NCI-H460 (cell line): Measurements from ENCODE around the gene WIZ. TPM values are rescaled to one million over a fixed set of nuclear protein-coding genes. Genes with fewer than 3 reads are reported as not detected.
"Not testable (repeated sequence)": the region's sequence is repeated elsewhere in the genome, so short reads cannot be mapped to it uniquely, and the experiment has no call there.

Experiments
- DNase-seq: peaks from one replicate; pipeline ENCODE4 v3.0.0-alpha.2; 2016; ENCODE audit warnings: low read depth; ENCODE audit errors: extremely low read depth
- polyA plus RNA-seq: library from polyadenylated mRNA; depleted of rRNA; stranded (reverse); fragments of >200 nt; gene quantifications from 2 replicates; pipeline ENCODE4 v1.2.3, GENCODE V29; 2014; cell fraction: nucleus; rRNA removed
- total RNA-seq: library from RNA; depleted of rRNA; stranded (reverse); fragments of >200 nt; shearing (Covaris generic); gene quantifications from 2 replicates; pipeline ENCODE4 v1.2.3, GENCODE V29; 2014; rRNA removed

WIZ gene, protein sequence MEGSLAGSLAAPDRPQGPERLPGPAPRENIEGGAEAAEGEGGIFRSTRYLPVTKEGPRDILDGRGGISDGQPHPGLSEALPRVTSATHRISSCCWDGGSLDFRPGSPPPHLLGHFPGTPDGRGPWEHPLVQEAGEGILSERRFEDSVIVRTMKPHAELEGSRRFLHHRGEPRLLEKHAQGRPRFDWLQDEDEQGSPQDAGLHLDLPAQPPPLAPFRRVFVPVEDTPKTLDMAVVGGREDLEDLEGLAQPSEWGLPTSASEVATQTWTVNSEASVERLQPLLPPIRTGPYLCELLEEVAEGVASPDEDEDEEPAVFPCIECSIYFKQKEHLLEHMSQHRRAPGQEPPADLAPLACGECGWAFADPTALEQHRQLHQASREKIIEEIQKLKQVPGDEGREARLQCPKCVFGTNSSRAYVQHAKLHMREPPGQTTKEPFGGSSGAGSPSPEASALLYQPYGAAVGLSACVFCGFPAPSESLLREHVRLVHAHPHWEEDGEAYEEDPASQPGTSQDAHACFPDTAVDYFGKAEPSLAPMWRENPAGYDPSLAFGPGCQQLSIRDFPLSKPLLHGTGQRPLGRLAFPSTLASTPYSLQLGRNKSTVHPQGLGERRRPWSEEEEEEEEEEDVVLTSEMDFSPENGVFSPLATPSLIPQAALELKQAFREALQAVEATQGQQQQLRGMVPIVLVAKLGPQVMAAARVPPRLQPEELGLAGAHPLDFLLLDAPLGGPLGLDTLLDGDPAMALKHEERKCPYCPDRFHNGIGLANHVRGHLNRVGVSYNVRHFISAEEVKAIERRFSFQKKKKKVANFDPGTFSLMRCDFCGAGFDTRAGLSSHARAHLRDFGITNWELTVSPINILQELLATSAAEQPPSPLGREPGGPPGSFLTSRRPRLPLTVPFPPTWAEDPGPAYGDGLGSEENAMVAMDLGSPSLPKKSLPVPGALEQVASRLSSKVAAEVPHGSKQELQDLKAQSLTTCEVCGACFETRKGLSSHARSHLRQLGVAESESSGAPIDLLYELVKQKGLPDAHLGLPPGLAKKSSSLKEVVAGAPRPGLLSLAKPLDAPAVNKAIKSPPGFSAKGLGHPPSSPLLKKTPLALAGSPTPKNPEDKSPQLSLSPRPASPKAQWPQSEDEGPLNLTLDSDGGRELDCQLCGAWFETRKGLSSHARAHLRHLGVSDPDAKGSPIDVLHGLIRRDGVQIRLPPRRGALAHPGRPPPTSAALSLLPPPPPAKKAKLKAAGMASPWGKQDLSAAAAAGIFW (N-terminal part only)
- total RNA-seq: 9.3 and 10.0 TPM in 2 replicates
- 8.9 and 12.2 TPM in 2 replicates for polyA plus RNA-seq

DNA sequence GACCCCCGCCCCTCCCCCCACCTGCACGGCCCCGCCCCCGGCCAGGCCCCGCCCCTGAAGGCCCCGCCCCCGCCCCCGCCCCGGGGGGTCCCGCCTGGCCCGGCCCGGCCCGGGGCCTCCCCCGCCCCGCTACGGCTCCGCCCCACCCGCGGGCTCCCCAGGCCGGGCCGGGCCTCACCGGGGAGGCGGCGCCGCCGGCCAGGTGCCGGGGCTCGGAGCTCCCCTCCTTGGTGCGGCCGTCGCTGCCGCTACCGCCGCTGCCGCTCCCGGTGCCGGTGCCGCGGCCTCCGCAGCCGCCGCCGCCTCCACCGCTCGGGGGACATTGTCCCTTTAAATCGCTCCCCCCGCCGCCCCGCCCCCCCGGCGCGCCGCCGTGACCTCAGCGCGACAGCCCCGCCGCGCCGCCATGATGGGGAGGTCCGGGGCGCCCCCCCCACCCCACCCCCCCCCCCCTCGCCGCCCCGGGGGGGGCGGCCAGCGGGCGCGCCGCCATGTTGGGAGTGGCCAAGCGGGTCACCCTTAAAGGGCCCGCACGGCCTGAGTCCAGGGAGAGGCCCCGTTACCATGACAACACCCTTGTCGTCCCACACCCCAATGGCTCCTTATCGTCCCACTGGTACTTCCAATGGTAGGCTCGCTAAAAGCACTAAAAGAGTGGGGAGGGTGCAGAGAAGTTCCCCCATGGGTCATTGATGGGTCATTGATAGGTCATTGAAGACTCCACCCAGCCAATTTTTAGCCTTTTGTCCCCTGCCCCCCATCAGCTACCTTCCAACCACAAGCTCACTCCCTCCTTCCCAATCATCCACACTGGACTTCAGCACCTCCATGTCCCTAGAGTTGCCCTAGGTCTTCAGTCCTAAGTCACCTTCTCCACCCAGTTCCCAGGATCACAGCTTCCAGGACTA is at the start of gene WIZ:
Gene WIZ (minus strand): TSS at position 337 of the 908 bp plus-strand sequence. CDS start 1,649 bp downstream, outside the sequence.
- peak; percentile 57 for DNase-seq

DNA sequence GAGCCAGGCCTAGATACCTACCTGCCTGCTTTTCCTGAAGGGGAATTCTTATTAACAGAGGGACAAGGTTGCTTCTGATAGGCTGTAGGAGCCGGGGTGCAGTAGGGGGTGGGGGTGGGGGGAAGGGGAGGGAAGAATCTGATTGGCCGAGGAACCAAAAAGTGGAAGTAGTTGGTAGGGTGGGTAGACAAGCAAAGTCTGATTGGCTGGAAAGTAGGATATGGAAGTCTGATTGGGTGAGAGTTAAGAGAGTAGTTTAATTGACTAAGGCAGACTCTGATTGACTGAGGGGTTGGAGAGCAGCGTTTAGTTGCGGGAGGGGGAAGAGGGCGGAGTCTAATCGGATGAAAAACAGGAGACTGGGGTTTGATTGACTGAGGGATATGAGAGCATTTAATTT is 49.2 kb upstream of the WIZ start:
- no peak for DNase-seq

DNA sequence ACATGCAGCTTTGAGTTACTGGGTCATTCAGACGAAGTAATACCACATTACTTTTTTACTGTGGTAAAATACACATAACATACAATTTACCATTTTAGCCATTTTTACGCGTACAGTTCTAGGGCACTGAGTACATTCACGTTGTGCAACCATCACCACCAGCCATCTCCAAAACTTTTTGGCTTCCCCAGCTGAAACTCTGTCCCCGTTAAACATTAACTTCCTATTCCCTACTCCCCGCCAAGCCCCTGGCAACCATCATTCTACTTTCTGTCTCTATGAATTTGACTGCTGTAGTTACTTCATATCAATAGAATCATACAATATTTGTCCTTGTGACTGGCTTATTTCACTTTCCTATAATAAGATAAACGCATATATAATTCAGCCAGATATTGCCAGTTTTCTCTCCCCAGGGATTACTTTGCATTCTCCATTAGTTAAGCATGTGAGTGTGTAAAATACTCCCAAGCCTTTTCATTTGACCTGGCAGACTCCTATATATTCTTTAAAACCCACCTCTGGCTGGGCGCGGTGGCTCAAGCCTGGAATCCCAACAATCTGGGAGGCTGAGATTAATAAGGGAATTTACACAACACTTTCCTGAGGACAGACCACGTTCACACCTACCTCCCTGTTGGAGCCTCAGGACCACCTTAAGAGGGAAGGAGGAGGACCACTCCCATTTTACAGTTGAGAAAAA is 48.6 kb upstream of the WIZ start:
- DNase-seq: no peak

DNA sequence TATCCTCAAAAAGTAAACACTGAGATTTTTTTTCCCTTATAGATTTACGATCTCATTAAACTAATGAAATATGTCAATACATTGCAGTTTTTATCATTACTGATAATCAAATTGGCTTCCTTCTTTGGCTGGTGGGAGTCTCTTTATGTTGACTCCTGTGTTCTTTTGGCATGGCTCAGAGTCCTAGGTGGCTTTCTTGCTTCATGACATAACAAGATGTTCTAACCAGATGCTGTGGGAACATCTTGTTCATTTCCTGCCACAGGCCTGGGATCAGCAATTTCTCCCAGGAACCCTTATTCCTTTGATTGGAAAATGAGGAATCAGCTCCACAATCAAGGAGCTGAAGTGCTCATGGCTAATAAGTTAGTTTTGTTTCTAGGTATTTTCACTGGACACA is 45.4 kb upstream of the WIZ start:
- no peak for DNase-seq

DNA sequence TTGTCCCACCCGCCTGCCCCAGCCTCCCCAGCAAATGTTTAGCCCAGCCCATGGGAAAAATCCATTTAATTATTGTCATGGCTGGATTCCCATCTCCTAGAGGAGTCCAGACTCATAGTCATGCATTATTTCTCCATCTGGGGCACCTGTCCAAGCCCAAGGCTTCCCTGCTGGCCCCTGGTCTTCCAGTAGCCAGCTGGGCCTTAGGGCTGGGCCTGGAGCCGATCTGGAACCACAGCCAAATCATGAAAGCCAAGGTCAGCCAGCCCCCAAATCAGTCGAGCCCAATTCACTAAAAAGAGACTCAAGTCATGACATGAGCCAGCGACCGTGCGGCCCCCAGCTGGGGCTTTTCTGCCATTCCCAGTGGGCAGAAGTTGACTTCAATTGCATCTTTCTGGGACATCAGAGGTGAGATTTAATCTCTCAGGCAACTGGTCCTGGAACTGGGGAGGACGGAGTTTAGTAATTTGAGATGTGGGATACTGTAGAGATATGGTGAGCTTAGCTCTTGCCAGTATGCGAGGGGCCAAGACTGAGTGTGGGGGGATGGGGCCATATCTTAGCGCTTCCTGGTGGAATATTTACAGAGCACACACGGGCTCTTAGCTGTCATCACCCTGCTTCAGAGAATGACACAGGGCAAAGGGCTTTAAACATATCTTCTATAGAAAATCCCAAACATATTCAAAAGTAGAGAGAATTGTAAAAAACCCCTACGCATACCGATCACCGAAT is 38.9 kb upstream of the WIZ start:
- no peak for DNase-seq

DNA sequence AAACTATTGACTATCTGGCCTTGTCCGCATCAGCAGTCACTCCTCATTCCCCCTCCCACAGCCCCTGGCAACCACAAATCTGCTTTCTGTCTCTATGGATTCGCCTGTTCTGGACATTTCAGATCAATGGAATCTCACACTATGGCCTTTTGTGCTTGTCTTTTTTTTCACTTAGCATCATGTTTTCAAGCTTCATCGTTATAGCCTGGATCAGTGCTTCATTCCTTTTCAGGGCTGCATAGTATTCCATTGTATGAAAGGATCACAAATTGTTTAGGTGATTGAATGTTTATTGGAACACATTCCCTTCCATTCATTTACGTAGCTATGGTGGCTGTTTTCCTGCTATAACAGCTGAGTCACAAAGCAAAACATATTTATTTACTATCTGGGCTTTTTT is 37.3 kb upstream of the WIZ start:
- DNase-seq: no peak

DNA sequence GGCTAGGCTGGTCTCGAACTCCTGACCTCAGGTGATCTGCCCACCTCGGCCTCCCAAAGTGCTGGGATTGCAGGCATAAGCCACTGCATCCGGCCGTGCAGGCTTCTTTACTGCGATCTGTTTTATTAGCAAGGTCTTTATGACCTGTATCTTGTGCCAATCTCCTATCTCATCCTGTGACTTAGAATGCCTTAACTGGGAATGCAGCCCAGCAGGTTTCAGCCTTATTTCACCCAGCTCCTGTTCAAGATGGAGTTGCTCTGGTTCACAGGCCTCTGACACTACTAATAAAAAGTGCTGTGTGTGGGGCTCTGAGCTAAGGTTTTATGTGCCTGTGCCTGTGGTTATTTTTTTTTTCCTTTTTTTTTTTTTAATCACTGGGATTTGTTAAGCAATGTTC is 36.0 kb upstream of the WIZ start:
- not testable (repeated sequence) for DNase-seq

DNA sequence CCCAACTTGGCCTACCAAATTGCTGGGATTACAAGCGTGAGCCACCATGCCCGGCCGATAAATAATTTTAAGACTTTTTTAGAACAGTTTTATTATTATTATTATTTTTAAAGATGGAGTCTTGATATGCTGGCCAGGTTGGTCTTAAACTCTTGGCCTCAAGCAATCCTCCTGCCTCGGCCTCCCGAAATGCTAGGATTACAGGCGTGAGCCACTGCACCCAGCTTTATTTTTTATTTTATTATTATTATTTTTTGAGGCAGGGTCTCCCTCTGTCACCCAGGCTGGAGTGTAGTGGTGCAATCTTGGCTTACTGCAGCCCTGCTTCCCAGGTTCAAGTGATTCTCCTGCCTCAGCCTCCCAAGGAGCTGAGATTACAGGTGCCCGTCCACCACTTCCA is 31.2 kb upstream of the WIZ start:
- DNase-seq: not testable (repeated sequence)

DNA sequence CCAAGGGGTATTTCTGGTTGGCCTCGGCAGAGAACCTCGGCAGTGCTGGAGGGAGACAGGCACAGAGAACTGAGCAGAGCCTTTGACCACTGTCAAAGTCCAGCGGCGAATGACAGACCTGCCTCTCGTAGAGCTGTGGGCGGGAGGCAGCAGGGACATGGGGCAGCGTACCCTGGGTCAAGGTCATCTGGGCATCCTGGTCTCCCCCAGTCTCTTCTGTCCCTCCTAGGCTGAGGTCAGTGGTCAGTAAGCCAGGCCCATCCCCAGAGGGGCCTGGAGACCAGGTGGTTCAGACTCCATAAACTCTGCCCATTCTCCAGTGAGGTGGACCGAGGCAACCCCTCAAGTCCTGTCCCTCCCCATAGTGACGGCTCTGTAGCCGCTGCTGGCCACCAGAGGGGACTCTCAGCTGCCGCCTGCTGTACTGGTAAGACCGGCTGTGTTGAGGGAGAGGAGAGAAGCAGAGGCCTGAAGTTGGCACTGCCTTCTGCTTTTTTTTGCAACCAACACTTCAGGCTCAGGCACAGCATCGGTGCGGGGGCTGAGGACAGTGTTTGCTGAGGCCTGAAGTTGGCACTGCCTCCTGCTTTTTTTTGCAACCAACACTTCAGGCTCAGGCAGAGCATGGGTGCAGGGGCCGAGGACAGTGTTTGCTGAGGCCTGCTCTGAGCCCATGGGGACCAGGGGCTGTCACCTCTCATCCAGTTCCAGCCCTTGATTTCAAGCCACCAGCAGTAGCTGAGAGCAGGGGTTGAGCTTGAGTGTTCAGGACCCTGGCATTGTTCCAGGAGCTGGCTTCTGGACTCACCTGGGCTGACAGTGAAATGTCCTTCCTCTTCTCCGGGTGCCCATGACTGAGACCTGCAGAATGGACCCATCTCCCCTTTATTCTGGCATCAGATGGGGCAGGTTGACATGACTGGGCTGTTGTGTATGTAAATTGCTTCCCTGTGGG is 29.9 kb upstream of the WIZ start, which contains the start of gene PGLYRP2:
Gene PGLYRP2 (minus strand): TSS at position 111 of the 955 bp plus-strand sequence. CDS start 130 bp downstream, outside the sequence.
- no peak for DNase-seq

DNA sequence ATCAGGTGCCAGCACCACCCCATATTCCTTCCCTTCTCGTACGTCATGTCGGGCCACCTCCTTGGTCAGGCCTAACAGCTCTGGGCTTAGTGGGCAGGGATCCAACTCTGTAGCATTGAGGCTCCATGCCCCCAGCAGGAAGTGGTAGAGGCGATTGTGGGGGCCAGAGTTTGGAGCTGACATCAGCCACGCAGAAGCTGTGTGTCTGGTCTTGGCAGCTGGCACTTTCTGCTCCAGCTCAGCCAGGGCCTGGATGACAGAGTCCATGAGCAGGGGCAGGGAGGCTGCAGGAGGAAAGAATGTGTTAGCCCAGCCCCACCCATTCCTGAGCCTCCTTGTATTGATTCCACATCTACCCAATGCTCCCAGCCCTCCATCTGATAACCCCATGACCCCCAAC is 26.6 kb upstream of the WIZ start:
- no peak for DNase-seq

DNA sequence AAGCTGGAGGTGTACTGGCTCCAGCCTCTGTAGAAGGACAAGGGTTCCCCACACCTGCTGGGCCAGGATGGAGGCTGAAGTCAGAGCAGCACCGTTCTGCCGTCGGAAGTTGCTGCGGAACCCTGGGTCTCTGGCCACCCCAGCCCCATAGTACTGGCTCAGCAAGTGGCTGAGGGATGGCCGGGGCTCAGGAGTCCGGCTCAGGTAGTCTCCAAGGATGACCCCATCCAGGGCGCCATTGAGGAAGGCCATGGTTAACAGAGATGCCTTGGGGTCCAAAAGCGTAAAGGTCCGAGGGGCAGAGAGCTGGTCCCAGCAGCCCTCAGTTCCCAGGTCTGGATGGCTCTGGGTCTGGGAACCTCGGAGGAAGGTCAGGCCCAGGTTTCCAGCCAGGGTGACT is 25.9 kb upstream of the WIZ start:
- DNase-seq: no peak

DNA sequence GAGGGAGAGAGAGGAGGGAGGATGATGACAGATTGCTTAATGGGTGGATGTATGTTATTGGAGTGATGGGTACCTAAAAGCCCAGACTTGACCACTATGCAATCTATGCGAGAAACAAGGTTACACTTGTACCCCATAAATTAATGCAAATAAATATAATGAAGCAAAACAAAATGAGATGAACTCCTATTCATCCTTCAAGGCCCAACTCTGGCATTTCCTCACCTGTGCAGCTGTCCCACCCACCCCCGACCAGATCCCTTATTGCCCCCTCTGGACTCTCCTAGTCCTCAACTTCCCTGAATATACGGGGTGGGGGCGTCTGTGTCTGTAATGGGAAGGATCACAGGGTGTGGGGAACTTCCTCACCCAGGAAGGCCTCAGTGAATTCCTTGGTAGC is 25.4 kb upstream of the WIZ start:
- no peak for DNase-seq

DNA sequence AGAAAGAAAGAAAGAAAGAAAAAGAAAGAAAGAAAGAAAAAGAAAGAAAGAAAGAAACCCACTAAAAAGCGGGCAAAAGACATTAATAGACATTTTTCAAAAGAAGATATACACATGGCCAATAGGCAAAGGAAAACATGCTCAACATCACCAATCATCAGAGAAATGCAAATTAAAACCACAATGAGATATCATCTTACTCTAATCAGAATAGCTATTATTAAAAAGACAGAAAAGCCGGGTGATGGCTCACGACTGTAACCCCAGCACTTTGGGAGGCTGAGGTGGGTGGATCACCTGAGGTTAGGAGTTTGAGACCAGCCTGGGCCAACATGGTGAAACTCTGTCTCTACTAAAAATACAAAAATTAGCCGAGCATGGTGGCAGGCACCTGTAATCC is 24.1 kb upstream of the WIZ start:
- not testable (repeated sequence) for DNase-seq

DNA sequence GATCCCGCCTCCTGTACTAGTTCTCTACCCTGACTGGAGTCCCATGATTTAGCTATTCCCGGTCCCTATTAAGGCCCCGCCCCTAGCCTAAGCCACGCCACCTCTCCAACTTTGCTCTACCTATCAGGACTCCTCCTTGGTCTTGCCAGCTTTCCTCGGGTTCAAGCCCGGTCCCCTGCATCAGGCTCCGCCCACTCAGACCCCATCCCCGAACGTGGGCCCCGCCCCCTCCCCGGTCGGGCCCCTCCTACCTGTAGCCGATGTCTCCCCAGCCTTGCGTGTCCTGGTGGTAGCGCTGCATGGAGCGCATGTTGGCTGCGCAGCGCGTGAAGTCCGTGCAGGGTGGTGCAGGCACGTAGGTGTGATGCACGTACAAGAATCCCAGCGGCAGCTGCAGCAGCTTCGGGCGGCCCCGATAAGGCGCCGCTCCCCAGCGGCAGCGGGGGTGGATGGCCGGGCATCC is 21.9 kb upstream of the WIZ start:
- no peak for DNase-seq

DNA sequence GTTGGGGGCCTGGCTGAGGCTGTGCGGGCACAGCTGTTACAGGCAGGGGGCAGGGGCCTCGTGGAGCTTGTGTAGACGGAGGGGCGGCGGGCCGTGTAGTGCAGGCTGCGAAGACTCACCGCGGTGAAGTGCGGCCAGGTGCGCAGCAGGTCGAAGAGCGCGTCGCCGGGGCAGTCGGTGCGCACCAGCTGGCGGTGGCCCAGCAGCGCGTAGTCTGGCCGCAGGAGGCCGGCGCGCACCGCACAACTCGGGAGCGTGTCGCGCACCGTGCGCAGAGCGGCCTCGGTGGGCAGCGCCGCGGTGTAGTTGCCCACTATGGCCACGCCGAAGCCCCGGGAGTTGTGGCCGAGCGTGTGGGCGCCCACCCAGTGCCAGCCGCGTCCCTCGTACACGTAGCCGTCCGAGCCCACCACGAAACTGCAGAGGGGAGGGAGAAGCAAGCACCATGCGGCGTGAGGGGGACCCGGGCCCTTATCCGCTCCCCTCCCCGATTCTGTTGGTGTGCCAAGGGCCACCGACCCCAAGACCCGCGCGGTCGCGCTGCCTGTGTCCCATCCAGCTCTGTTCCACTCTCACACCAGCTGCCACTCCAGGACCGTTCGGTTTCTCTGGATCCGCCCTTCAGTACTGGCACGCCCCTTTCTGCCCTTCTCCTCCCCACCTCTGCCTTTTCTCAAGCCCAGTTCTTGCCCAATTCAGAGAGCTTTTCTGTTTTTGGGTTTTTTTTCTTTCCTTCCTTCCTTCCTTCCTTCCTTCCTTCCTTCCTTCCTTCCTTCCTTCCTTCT is 19.9 kb upstream of the WIZ start:
- DNase-seq: no peak
